ENCODE measurements around the gene CAPZA2. TPM values are rescaled to one million over a fixed set of nuclear protein-coding genes. Genes with fewer than 3 reads are reported as not detected.

CAPZA2 gene
- total and polyA plus RNA-seq, 9 of the 15 experiments (the other 6 are each of a cell fraction or from before 2014, with no cell fraction given): 67.0 to 524 (median 176) TPM

DNA sequence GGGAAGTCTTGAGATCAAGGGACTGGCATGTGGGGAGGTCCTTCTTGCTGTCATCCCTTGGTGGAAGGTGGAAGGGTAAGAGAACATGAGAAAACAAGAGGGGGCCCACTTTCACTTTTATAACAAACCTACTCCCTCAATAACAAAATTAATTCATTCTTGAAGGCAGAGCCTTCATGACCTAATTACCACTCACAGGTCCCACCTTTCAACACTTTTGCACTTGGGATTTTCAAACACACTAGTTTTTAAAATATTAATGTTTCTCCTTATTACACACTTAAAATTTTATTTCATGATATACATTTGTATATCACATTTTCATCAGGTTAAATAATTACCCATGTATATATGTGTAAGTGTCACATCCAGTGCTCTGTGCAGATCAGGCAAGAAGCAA, 93.0 kb downstream of the CAPZA2 start (continued):
- TF ChIP-seq, protein P1, sequence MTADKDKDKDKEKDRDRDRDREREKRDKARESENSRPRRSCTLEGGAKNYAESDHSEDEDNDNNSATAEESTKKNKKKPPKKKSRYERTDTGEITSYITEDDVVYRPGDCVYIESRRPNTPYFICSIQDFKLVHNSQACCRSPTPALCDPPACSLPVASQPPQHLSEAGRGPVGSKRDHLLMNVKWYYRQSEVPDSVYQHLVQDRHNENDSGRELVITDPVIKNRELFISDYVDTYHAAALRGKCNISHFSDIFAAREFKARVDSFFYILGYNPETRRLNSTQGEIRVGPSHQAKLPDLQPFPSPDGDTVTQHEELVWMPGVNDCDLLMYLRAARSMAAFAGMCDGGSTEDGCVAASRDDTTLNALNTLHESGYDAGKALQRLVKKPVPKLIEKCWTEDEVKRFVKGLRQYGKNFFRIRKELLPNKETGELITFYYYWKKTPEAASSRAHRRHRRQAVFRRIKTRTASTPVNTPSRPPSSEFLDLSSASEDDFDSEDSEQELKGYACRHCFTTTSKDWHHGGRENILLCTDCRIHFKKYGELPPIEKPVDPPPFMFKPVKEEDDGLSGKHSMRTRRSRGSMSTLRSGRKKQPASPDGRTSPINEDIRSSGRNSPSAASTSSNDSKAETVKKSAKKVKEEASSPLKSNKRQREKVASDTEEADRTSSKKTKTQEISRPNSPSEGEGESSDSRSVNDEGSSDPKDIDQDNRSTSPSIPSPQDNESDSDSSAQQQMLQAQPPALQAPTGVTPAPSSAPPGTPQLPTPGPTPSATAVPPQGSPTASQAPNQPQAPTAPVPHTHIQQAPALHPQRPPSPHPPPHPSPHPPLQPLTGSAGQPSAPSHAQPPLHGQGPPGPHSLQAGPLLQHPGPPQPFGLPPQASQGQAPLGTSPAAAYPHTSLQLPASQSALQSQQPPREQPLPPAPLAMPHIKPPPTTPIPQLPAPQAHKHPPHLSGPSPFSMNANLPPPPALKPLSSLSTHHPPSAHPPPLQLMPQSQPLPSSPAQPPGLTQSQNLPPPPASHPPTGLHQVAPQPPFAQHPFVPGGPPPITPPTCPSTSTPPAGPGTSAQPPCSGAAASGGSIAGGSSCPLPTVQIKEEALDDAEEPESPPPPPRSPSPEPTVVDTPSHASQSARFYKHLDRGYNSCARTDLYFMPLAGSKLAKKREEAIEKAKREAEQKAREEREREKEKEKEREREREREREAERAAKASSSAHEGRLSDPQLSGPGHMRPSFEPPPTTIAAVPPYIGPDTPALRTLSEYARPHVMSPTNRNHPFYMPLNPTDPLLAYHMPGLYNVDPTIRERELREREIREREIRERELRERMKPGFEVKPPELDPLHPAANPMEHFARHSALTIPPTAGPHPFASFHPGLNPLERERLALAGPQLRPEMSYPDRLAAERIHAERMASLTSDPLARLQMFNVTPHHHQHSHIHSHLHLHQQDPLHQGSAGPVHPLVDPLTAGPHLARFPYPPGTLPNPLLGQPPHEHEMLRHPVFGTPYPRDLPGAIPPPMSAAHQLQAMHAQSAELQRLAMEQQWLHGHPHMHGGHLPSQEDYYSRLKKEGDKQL (CRISPR knock-in tag; IDR thresholded peaks at IDR 0.05; ENCODE audit: borderline replicate concordance): no peak
- no peak for TF ChIP-seq HOXB6 (CRISPR knock-in tag; IDR thresholded peaks at IDR 0.05; ENCODE audit: borderline replicate concordance)
- TF ChIP-seq, protein P2, sequence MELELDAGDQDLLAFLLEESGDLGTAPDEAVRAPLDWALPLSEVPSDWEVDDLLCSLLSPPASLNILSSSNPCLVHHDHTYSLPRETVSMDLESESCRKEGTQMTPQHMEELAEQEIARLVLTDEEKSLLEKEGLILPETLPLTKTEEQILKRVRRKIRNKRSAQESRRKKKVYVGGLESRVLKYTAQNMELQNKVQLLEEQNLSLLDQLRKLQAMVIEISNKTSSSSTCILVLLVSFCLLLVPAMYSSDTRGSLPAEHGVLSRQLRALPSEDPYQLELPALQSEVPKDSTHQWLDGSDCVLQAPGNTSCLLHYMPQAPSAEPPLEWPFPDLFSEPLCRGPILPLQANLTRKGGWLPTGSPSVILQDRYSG (tag; conservative IDR thresholded peaks at IDR 0.05; ENCODE audit: low read depth): no peak
- no peak for TF ChIP-seq TEAD1 (CRISPR knock-in tag; IDR thresholded peaks at IDR 0.05)

Data from K562 (cell line).